HPDE6-E6E7 (cell line): ENCODE results near the gene FAM193B.

Experiments
- DNase-seq: peaks from one replicate; pipeline ENCODE4 v3.0.0; 2011; ENCODE audit warnings: missing footprints; ENCODE audit errors: extremely low spot score

The FAM193B gene

DNA sequence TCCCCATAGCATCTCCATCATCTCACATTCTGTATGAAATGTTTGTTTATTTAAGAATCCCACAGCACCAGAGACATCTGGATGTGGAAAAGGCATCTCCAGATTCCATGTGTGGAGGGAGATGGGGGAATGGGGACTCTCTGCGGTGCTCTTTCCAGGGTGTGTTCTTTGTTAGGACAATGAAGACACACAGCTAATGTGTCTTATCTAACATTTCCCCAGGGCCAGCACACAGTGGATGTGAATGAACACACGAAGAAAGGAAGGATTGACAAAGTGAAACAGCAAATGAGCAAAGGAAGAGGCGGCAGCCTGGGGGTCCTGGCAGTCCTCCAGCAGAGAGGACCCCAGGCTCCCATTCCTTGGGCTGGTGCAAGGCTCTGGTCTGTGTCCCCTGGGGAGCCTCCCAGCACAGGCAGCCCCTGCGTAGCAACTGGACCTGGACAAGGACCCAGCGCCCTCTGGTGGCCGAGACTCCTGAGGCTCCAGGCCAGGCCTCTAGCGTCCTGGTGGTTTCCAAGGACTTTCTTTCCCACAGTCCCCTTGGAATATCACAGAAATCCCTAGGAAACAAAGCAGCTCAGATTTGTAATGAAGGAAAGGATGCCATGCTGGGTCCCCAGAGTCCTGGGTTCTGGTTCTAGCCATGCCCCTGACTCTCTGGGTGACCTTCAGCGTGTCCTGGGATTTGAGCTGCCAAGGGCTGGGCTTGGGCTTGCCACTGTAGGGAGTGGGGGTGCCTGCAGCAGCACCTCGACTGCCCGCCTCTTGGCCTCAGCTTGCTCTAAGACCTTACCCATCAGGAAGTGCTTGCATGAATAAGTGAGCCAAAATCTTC, 53.5 kb downstream of the FAM193B start:
- DNase-seq, result no peak

DNA sequence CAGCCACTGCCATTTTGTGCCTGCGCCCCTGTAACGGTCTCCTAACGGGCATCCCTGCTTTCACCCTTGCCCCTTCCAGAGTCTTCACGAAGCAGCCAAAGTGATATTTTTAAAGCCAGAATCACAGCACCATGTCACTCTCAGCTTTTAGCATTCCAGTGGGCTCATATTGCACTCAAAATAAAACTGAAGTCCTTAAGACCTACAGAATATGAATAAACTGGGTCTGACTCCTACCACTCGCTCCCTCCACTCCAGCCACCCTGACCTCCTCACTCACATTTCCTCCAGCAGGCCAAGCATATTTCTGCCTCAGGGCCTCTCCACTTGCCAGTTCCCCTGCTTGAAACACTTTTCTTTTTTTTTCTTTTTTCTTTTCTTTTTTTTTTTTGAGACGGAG, 54.5 kb downstream of the FAM193B start:
- no peak for DNase-seq

DNA sequence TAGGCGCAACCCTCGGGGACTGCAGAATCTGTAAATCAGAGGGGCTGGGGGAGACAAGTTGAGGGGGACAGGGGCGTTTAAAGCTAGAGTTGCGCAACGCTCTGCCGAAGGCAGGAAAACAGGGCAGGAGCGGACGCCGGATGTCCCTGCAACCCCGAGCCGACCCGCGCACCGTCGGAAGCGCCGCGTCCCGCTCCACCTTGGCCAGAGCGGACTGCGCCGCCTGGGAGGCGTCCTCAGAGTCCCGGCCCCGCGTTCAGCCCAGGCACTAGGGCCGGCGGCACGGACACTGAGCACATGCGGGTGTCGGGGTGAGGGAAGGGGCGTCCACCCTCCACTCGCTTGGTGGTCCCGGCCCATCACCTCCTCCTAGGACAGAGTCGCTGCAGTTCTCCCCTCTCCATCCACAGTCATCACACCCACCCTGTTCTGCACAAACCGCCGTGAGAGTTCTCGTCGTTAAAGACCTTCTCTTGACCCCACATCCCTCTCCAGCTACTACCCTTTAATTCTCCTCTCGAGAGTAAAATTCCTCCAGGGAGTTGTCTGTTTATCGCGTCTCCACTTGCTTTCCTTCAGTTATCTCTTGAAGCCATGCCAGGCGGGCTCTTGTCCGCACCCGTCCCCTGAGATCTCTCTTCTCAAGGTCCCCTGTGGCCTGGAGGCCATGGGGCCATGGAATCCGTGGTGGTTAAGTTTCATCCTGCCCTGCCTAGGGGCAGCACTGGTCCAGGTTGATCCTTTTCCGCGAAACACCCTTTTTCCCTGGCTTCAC, 56.2 kb downstream of the FAM193B start:
- no peak for DNase-seq

DNA sequence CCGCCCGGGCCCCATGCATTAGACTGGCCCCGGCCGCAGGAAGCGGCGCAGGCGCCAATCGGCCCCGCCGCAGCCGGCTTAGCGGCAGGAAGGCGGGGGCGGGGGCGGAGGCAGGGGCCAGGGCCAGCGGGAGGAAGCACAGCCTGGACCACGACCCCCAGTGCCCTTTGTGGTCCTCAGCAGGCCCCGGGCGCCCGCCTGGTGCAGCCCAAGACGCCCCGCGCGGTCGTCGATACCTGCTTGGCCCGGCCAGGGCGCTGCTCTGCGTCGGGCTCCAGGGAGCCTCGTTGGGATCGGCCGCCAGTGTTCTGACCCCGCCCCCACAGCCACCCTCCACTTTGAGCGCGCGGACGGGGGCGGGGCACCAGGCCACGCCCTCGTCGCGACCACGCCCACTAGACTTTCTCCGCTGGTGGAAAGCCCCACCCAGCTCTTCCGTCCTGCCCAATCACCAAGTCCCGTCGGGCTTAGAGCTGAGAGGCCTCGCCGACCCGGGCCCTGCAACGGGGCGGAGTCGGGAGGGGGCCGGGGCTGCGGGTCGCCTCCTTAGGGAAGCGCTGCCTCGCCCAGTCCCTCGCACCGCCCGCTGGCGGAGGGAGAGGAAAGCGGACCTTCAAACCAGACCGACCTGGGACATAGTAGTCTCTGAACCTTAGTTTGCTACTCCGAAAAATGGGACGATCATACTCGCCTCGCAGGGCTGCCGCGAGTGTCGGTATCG, 56.9 kb downstream of the FAM193B start, which contains the start of gene PDLIM7:
TSS of gene PDLIM7 (minus strand) at position 313 of the 721 bp plus-strand sequence. CDS start 1,092 bp downstream, outside the sequence.
- DNase-seq, result peak; percentile 95

DNA sequence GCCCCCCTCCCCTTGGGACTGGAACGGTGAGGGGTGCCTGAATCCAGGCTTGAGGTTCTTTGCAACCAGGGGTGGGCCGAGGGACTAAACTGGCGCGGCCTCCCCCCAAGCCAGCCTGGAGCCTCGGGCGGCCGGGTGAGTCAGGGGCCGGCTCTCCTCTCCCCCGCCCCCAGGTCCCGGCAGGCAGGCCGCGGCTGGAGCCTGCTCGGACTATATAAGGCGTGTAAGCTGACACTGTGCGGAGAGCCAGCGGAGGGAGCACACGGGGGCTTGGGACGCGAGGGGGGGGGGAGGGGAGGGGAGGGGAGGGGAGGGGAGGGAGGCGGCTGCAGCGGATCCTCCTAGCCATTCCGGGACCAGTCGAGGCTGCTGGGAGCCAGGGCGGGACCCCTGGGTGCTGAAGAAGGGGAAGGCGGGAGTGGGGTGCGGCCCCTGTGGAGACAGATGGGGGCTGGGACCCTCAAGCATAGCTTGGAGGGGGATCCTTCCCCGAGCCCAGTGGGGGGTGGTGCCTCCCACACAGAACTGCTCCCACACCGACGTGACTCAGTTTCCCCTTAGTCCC, 57.6 kb downstream of the FAM193B start:
- DNase-seq, result peak; percentile 81

DNA sequence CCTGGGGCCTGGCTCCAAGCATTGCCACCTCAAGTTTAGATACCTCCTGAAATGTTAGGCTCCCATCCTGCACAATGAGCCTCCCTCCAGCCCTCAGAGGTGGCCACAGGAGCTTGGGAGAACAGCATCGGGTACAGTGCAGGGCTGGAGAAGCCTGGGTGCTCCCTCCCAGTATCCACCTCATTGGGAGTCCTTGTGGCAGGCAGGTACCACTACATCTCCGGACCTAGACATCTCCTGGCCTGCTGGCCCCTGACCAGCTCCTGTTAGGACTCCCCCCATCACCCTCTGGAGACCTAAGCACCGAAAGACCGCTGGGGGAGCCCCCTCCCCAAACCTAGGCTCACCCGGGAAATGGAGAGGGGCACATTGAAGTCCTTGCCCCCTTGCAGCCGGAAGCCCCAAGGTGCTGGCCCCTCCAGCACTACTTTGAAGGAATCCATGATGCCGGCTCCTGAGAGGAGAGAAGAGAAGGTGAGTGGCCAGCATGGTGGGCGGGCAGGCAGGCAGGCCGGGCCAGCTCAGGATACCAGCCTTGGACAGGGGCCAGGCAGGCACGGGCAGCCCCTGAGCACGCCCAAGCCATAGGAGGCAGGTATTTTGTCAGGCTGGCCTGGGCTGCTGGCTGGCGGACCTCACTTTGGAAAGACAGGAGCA, 58.2 kb downstream of the FAM193B start:
- DNase-seq, result no peak

DNA sequence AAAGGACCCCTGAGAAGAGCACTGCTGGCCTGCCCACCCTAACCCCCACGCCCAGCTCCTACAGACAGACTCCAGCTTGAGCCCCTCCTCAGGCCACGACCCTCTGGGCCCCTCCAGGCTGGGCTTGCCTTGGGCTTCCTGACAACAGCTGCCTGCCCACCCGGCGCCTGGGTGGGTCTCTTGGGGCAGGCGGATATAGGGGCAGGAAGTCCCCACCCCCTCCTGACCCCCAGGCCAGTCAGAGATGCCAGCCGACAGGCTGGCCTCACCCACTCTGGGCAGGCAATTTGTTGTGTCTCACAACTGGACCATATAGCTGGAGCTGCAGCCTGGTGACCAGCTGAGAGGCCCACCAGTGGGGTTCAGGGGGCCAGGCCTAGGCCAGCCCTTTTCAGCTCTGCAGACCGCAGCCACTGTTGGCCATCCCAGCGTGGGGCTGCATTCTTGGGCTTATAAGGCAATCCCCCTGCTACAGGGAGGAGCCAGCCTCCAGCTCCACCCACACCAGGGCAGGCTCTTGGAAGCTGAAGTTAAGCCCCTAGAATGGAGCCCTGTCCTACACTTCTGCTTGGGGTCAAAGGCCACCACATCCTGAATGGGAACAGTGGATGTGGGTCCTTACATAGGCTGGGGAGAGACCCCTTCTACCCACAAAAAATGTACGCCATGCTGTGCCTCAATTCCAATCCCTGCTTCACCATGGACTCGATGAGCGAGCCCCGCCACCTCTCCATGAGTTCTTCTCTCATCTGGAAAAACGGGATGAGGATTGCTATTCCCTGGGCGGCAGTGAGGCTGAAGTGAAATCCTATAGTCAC, 58.9 kb downstream of the FAM193B start:
- no peak for DNase-seq

DNA sequence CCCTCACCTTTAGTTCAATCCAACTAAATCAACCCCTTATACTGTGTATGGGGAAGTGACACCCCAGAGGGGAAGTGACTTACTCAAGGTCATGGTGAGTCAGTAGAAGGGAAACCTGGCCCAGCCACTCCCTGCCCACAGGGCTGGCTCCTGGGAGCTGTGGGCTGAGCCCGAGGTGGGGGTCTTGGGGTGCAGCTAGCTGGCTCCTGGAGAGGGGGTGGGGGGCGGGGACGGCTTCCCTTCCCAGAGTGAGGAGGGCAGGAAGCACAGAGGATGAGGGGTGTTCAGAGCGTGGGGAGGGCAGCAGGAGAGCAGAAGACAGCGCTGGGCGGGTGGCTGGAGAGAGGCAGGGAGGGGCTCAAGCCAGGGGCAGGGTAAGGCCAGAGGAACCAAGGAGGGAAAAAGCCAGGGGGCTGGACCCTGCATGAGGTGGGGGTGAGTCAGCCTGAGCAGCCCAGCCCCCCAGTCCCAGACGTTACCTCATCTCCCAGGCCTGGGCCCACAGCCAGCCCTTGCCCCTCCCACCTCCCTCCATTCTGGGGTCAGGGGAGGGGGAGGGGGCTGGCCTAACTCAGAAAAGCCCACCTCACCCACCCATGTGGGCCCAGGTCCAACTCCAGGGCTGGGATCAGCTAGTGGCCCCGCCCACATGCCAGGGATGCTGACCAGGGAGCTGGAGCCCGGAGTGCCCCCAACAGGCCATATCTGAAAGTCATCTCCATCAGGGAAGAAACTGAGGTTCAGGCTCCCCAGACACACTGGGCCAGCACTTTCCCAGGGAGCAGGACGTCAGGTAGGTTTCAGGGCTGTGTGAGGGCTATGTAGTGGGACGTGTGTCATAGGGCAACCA, 59.8 kb downstream of the FAM193B start:
- DNase-seq, result peak; percentile 80

DNA sequence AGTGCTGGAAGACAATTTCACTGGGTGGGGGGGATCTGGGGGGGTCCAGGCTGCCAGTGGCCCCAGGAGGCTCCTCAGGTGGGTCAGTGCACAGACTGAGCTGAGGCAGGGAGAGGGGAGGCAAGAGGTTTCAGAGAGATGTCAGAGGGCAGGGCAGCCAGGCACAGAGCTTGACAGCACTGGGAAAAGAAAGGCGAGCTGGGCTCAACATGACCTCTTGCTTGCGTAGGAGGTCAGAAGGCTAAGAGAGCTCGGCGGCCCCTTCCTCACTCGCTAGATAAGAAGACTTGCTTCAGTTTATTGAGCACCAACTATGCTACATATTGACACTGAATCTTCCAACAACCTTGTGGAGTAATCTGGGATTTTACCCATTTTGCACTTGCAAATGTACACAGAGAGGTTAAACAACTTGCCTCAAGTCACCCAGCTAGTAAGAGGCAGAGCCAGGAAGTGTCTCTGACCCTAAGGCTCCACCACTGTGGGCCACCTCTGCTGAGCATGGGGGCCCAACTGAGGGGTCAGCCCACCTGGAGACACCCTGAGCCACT, 60.5 kb downstream of the FAM193B start:
- no peak for DNase-seq

DNA sequence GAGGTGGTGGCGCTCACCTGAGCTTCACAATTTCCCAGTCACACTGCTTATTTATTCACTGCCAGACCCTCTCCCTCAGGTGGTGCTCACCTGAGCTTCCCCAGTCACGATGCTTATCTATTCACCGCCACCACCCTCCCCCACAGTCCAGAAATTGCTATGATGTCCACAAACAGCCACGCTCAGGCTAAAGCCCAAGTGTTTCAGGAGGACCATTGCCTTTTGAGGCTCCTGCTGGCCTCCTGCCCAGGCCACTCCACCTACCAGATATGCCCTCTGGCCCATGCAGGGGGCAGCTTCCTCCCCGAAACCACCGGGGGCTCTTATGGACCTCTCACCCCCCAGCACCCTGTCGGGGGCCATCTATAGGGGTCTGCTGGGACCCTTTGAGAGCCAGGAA, 61.5 kb downstream of the FAM193B start:
- no peak for DNase-seq

DNA sequence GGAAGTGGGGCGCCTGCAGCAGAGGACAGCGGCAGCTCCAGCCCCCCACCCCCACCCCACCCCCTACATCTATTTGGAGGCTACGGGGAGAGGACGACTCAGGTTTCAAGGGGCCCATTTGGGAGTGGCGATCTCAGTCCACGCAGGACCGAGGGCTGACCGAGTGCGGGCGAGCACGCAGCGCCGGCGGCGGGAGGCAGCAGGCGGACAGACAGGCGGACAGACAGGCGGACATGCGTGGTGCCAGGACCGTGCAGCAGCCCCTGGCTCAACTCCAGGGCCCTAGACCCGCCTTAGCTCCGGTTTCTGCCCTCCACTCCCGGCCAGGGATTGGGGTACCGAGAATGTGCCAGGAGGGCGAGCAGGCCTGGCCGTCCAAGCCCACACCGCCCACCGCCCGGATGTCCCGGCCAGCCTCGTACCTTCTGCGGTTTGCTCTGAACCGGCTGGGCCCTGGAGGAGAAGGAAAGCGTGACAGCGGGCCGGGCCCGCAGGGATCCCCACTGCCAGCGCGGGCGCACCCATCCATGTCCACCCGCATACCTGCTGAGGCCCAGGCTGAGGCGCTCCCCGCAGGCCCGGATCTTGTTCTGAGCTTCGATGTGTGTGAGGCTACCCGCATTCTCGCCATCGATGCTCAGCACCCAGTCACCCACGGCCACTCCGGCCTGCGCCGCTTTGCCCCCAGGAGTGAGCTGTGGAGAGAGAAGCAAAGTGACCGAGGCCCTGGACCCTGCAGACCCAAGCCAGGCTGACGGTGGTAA, 62.2 kb downstream of the FAM193B start:
- no peak for DNase-seq

DNA sequence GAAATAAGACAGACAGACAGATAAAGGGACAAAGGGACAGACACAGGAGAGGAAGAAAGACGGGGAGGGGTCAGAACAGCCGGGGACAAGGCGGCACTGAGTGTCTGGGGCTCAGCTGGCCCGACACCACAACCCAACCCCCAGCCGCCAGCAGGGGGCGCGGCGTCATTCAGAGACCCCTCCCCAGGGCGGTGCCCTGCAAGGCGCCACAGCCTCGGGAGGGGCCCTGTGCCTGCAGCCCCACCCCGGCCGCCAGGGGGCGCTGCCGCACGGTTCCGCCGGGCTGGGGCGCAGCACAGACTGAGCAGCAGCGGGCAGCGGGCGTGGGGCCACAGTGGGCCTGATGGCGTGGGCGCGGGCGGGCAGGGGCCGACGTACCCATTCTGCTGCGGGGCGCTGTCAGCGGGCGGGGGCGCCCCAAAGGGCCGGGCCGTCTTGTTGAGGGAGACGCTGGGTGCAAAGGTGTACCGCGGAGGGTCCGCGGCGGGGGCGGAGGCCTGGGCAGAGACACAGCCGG, 62.9 kb downstream of the FAM193B start:
- no peak for DNase-seq

DNA sequence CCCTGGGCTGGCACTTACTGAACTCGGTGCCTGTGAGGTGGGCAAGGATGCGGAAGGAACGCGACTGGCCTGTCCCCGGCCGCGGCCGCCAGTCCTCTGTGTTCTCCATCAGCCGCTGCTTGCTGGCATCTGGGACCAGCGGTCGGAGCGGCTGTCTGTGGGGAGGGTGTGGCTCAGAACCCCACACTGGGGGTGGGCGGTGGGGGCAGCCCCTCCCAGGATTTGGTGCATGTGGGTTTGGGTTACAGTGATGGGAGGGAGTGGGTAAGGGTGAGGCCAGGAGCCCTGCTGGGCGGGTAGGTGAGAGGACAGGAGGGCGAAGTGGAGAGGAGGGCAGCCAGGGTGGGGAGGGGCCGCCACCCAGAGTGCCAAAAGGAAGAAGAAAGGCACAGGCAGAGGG, 63.4 kb downstream of the FAM193B start:
- no peak for DNase-seq

DNA sequence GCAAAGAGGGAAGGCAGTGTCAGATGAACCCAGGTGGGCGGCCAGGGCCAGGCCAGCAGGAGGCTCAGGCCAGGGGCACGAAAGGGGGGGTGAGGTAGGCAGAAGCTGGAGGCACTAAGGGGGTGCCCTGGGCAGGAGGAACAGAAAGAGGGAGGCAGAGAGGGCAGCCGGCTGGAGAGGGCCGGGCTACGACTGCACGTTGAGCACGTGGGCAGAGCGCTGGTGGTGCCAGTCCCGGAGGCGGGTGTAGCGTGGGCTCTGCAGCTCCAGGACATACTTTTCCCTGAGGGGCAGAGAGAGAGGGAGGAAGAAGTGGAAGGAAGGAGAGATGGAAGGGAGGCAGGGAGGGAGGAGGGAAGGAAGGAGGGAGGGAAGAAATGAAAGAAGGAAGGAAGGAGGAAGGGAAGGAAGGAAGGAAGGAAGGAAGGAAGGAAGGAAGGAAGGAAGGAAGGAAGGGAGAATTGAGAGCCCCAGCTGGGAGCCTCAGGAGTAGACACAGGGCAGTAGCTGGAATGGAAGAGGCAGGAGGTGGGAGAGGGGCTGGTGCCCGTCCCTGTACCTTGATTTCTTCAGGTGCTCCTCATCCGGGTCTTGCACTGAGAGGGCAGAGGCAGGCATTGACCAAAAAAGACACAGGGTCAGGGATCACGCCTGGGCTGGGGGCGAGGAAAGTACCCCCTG, 63.9 kb downstream of the FAM193B start:
- DNase-seq, result no peak

DNA sequence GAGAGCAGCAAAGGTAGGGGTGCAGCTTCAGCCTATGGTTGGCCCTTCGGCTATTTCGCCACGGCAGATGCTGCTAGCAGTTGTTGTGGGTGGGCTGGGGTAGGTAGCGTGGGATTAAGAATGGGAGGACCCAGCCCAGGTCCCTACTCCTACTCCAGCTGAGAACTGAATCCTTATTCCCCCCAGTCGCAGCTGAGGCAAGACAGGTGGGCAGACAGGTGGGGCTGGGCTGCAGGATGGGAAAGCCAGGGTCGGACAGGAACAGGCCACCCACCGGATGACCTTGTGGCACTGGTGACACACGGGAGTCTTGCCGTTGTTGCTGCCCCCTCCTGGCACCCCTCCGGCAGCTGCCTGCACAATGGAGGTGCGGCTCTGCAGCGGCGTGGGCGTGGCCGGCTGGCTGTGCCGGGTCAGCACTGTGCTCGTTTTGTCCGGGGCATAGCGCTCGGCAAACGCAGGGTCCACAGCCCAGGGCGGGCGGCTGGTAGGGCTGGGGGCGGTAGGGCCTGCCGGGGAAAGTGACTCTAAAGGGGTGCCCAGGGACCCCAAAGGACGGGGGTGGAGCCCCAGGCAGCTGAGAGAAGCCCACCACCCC, 65.1 kb downstream of the FAM193B start:
- no peak for DNase-seq

DNA sequence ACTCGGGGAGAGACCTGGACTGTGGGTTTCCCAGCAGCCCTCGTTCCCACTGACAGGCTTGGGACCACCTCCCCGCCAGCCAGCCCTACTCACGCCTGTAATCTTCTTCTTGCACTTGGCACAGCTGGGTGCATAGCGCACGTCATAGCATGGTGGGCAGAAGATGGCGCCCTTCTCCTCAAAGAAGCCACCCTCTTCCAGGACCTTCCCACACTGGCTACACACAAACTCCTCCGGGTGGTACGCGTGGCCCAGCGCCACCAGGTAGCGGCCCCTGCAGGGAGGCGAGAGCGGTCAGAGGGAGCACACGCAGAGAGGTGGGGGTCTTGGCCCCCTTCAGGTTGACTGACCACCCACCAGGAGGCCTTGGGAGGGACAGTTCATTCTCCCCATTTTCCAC, 66.4 kb downstream of the FAM193B start:
- no peak for DNase-seq

DNA sequence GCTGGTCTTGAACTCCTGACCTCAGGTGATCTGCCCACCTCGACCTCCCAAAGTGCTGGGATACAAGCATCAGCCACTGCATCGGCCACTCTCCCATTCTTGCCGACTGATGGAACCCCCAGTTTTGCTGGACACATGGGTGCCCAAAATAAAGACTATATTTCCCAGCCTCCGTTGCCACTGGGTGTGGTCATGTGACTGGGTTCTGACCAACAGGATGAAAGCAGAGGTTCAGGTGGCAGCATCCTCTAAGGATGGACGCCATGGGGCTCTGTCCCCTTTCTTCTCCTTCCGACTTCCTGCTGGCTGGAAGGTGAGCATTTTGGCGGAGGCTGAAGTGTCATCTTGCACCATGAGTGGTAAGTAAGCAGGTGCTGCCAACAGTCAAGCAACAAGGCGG, 67.2 kb downstream of the FAM193B start:
- DNase-seq, result no peak
